ENCODE results near the gene AGT.
"Not testable (repeated sequence)": the region's sequence is repeated elsewhere in the genome, so short reads cannot be mapped to it uniquely, and the experiment has no call there.

Gene AGT

DNA sequence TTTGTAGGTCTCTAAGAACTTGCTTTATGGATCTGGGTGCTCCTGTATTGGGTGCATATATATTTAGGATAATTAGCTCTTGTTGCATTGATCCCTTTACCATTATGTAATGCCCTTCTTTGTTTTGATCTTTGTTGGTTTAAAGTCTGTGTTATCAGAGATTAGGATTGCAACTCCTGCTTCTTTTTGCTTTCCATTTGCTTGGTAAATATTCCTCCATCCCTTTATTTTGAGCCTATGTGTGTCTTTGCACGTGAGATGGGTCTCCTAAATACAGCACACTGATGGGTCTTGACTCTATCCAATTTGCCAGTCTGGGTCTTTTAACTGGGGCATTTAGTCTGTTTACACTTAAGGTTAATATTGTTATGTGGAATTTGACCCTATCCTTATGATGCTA, 57.2 kb downstream of the AGT start:
- not testable (repeated sequence) for H3K4me1 ChIP-seq (ENCODE audit: control insufficient read depth, insufficient read depth, low read depth, low read length); H2AK5ac ChIP-seq (ENCODE audit: low read length, severe bottlenecking); H4K91ac ChIP-seq (ENCODE audit: low read length); H2BK5ac ChIP-seq (ENCODE audit: low read depth, low read length, poor library complexity, severe bottlenecking); H3K27ac ChIP-seq (ENCODE audit: low read length, poor library complexity, severe bottlenecking); H2AFZ ChIP-seq (ENCODE audit: low read depth, low read length); H3K27me3 ChIP-seq (ENCODE audit: control insufficient read depth in 1 of 2, insufficient read depth in 1 of 2, low read length in 2 of 2); DNase-seq; H4K8ac ChIP-seq (ENCODE audit: low read length); H3K9me3 ChIP-seq (ENCODE audit: control insufficient read depth, low read length); H3K4me2 ChIP-seq (ENCODE audit: low read length, poor library complexity, severe bottlenecking); H3K23ac ChIP-seq (ENCODE audit: low read length in 2 of 2); H3K4me3 ChIP-seq (ENCODE audit: insufficient read depth in 1 of 2, low read depth in 1 of 2, low read length in 2 of 2); H3K14ac ChIP-seq (ENCODE audit: low read length in 2 of 2); H3K4ac ChIP-seq (ENCODE audit: low read depth in 1 of 2, low read length in 2 of 2); H3K18ac ChIP-seq (ENCODE audit: low read depth in 1 of 2, low read length in 2 of 2); H2BK12ac ChIP-seq (ENCODE audit: low read length in 2 of 2); H2BK120ac ChIP-seq (ENCODE audit: low read depth, low read length); H2BK15ac ChIP-seq (ENCODE audit: low read depth, poor library complexity, severe bottlenecking); H3K9ac ChIP-seq (ENCODE audit: low read length)
- peaks cover 4 to 20% of the 10 kb centered on the region in 2 experiments for H3K36me3 ChIP-seq (ENCODE audit: control insufficient read depth in 1 of 2, insufficient read depth in 2 of 2, low read depth in 1 of 2, low read length in 2 of 2)
- peaks cover 17% of the 10 kb centered on the region for H3K79me1 ChIP-seq (replicated peaks; ENCODE audit: low read length, poor library complexity, severe bottlenecking)
- 67% methylated on average over 1 of the region's 1 CpG for WGBS

Data from mesenchymal stem cell (in vitro differentiated cells and primary cell).